ENCODE data around the gene SLC44A2. TPM values are rescaled to one million over a fixed set of nuclear protein-coding genes. Genes with fewer than 3 reads are reported as not detected.

The SLC44A2 gene
- 100 to 1,000 TPM; 195 to 449 (median 327) TPM for polyA plus RNA-seq

GRCh38 chr19:10625003-10625761 is at the start of gene SLC44A2:
Gene SLC44A2 (plus strand): TSS chr19:10625553. CDS start chr19:10625634, 81 bp downstream.
- Mint-ChIP-seq H3K27me3 (ENCODE audit: low read depth in 3 of 3) (peaks cover 0 to 2% (median 1%) of the 10 kb centered on the region in 3 donors), H3K27ac (peak within 1 kb of the TSS; percentile 78 to 92 (median 88)), H3K4me1 (peaks cover 45% of the 10 kb centered on the region in 2 donors), H3K4me3 (peak within 1 kb of the TSS; percentile 66 to 80 (median 74)), H3K36me3 (peaks cover 0 to 10% (median 6%) of the 10 kb centered on the region in 3 donors), H3K9me3 (no peaks in the 10 kb centered on the region)
- no peak for DNase-seq

- H3K4me3 Mint-ChIP-seq, result no peak overlapping the region
- H3K27ac Mint-ChIP-seq, result no peak overlapping the region
- H3K27me3 Mint-ChIP-seq (ENCODE audit: low read depth in 3 of 3), result peaks cover 0 to 3% (median 3%) of the 10 kb centered on the region in 3 donors
- H3K4me1 Mint-ChIP-seq, result peaks cover 6 to 8% of the 10 kb centered on the region in 2 donors
- no peaks in the 10 kb centered on the region for H3K9me3 Mint-ChIP-seq
- no peak for DNase-seq
- H3K36me3 Mint-ChIP-seq, result no peaks in the 10 kb centered on the region
Measured at GRCh38 chr19:10577951-10578350, 47.4 kb upstream of the SLC44A2 start.

GRCh38 chr19:10580979-10581631 is 44.2 kb upstream of the SLC44A2 start:
- peak; percentile 81 to 86 (median 84) for DNase-seq
- Mint-ChIP-seq H3K27me3 (ENCODE audit: low read depth in 3 of 3) (peaks cover 3% of the 10 kb centered on the region in 3 donors), H3K27ac (peak overlapping the region in 2 of 6 donors; percentile 2 to 19), H3K36me3 (no peaks in the 10 kb centered on the region), H3K4me3 (peak overlapping the region in 3 of 5 donors; percentile 0 to 41 (median 12)), H3K4me1 (peaks cover 20 to 31% of the 10 kb centered on the region in 2 donors), H3K9me3 (no peaks in the 10 kb centered on the region)

- H3K36me3 Mint-ChIP-seq, result no peaks in the 10 kb centered on the region
- H3K4me1 Mint-ChIP-seq, result peaks cover 20 to 31% of the 10 kb centered on the region in 2 donors
- no peak for DNase-seq
Measured at GRCh38 chr19:10582091-10582490, 43.3 kb upstream of the SLC44A2 start.

GRCh38 chr19:10583036-10583776 is 42.1 kb upstream of the SLC44A2 start:
- H3K36me3 Mint-ChIP-seq, result peaks cover 0 to 6% (median 0%) of the 10 kb centered on the region in 3 donors
- no peak overlapping the region for H3K27ac Mint-ChIP-seq
- H3K27me3 Mint-ChIP-seq (ENCODE audit: low read depth in 3 of 3), result peaks cover 3 to 8% (median 3%) of the 10 kb centered on the region in 3 donors
- H3K4me3 Mint-ChIP-seq, result no peak overlapping the region
- DNase-seq, result no peak
- H3K9me3 Mint-ChIP-seq, result no peaks in the 10 kb centered on the region
- peaks cover 23 to 41% of the 10 kb centered on the region in 2 donors for H3K4me1 Mint-ChIP-seq

More at GRCh38 chr19:10582091-10582490, 43.3 kb upstream of the SLC44A2 start:
- Mint-ChIP-seq H3K27me3 (ENCODE audit: low read depth in 3 of 3) (peaks cover 3% of the 10 kb centered on the region in 3 donors), H3K4me3 (no peak overlapping the region), H3K9me3 (no peaks in the 10 kb centered on the region), H3K27ac (no peak overlapping the region)

- Mint-ChIP-seq H3K9me3 (no peaks in the 10 kb centered on the region), H3K36me3 (peaks cover 0 to 6% (median 0%) of the 10 kb centered on the region in 3 donors), H3K4me3 (no peak overlapping the region), H3K4me1 (peaks cover 17 to 32% of the 10 kb centered on the region in 2 donors), H3K27ac (no peak overlapping the region), H3K27me3 (ENCODE audit: low read depth in 3 of 3) (peaks cover 0 to 6% (median 3%) of the 10 kb centered on the region in 3 donors)
- no peak for DNase-seq
Measured at GRCh38 chr19:10586396-10586795, 39.0 kb upstream of the SLC44A2 start.

GRCh38 chr19:10587022-10587838 is 38.1 kb upstream of the SLC44A2 start, which contains the start of gene AP1M2:
Gene AP1M2 (minus strand): TSS chr19:10587312. CDS start chr19:10587231, 81 bp downstream.
- H3K27me3 Mint-ChIP-seq (ENCODE audit: low read depth in 3 of 3), result peaks cover 0 to 5% (median 3%) of the 10 kb centered on the region in 3 donors
- H3K36me3 Mint-ChIP-seq, result peaks cover 0 to 6% (median 0%) of the 10 kb centered on the region in 3 donors
- H3K4me3 Mint-ChIP-seq, result peak within 1 kb of the TSS in 1 of 5 donors; percentile 1

GRCh38 chr19:10587839-10588150 is 37.6 kb upstream of the SLC44A2 start:
- Mint-ChIP-seq H3K9me3 (no peaks in the 10 kb centered on the region), H3K4me1 (peaks cover 17 to 32% of the 10 kb centered on the region in 2 donors), H3K36me3 (peaks cover 0 to 6% (median 0%) of the 10 kb centered on the region in 3 donors), H3K27ac (peak overlapping the region in 1 of 6 donors; percentile 22), H3K4me3 (peak overlapping the region in 1 of 5 donors; percentile 1), H3K27me3 (ENCODE audit: low read depth in 3 of 3) (peaks cover 0 to 5% (median 3%) of the 10 kb centered on the region in 3 donors)
- DNase-seq, result no peak

More at GRCh38 chr19:10587022-10587838, 38.1 kb upstream of the SLC44A2 start, which contains the start of gene AP1M2:
- Mint-ChIP-seq H3K9me3 (no peaks in the 10 kb centered on the region), H3K4me1 (peaks cover 17 to 32% of the 10 kb centered on the region in 2 donors), H3K27ac (peak within 1 kb of the TSS in 1 of 6 donors; percentile 22)
- no peak for DNase-seq

GRCh38 chr19:10593148-10593547 is 32.2 kb upstream of the SLC44A2 start:
- Mint-ChIP-seq H3K27me3 (ENCODE audit: low read depth in 3 of 3) (peaks cover 0 to 9% (median 5%) of the 10 kb centered on the region in 3 donors), H3K4me3 (no peak overlapping the region), H3K4me1 (peaks cover 34% of the 10 kb centered on the region in 2 donors), H3K27ac (no peak overlapping the region), H3K36me3 (no peaks in the 10 kb centered on the region), H3K9me3 (no peaks in the 10 kb centered on the region)
- no peak for DNase-seq

- Mint-ChIP-seq H3K9me3 (no peaks in the 10 kb centered on the region), H3K4me3 (peak overlapping the region in 3 of 5 donors; percentile 33 to 57 (median 44)), H3K27ac (peak overlapping the region; percentile 15 to 82 (median 74)), H3K36me3 (no peaks in the 10 kb centered on the region), H3K4me1 (peaks cover 37 to 38% of the 10 kb centered on the region in 2 donors), H3K27me3 (ENCODE audit: low read depth in 3 of 3) (peaks cover 0 to 9% (median 5%) of the 10 kb centered on the region in 3 donors)
- no peak for DNase-seq
Measured at GRCh38 chr19:10593820-10594637, 31.3 kb upstream of the SLC44A2 start.

GRCh38 chr19:10600149-10600548 is 25.2 kb upstream of the SLC44A2 start:
- H3K9me3 Mint-ChIP-seq, result no peaks in the 10 kb centered on the region
- no peak for DNase-seq
- peaks cover 8 to 29% (median 19%) of the 10 kb centered on the region in 3 donors for H3K27me3 Mint-ChIP-seq (ENCODE audit: low read depth in 3 of 3)
- H3K27ac Mint-ChIP-seq, result peak overlapping the region in 2 of 6 donors; percentile 45 to 77
- H3K36me3 Mint-ChIP-seq, result no peaks in the 10 kb centered on the region
- peaks cover 53 to 55% of the 10 kb centered on the region in 2 donors for H3K4me1 Mint-ChIP-seq
- H3K4me3 Mint-ChIP-seq, result peak overlapping the region in 2 of 5 donors; percentile 24 to 72

GRCh38 chr19:10601999-10602329 is 23.4 kb upstream of the SLC44A2 start:
- no peaks in the 10 kb centered on the region for H3K9me3 Mint-ChIP-seq
- no peaks in the 10 kb centered on the region for H3K36me3 Mint-ChIP-seq
- H3K4me3 Mint-ChIP-seq, result peak overlapping the region; percentile 52 to 84 (median 69)
- H3K27me3 Mint-ChIP-seq (ENCODE audit: low read depth in 3 of 3), result peaks cover 8 to 20% (median 14%) of the 10 kb centered on the region in 3 donors
- peak overlapping the region; percentile 64 to 92 (median 88) for H3K27ac Mint-ChIP-seq
- H3K4me1 Mint-ChIP-seq, result peaks cover 40 to 45% of the 10 kb centered on the region in 2 donors
- DNase-seq, result no peak

Data from immature natural killer cell (primary cell).